T-helper 1 cell treated with Interleukin-12 subunit alpha and Interleukin-12 subunit beta and Interleukin-4 antibody, amounts not matched to agents 30 ng/mL and 1 ng/mL, for 36 hours (primary cell): ENCODE measurements around the gene SNRNP200. TPM values are rescaled to one million over a fixed set of nuclear protein-coding genes. Genes with fewer than 3 reads are reported as not detected.

ENCODE experiments used
- intact Hi-C: fragments of 100-400 bp; cut with micrococcal nuclease; formaldehyde crosslinking; loops from one replicate; pipeline ENCODE4 v1.15.1; 2024
- total RNA-seq: library from RNA; stranded (reverse); gene quantifications from 2 replicates; pipeline ENCODE4 v1.2.3, GENCODE V29; 2022

The SNRNP200 gene
- total RNA-seq: 186 and 187 TPM in 2 replicates

DNA sequence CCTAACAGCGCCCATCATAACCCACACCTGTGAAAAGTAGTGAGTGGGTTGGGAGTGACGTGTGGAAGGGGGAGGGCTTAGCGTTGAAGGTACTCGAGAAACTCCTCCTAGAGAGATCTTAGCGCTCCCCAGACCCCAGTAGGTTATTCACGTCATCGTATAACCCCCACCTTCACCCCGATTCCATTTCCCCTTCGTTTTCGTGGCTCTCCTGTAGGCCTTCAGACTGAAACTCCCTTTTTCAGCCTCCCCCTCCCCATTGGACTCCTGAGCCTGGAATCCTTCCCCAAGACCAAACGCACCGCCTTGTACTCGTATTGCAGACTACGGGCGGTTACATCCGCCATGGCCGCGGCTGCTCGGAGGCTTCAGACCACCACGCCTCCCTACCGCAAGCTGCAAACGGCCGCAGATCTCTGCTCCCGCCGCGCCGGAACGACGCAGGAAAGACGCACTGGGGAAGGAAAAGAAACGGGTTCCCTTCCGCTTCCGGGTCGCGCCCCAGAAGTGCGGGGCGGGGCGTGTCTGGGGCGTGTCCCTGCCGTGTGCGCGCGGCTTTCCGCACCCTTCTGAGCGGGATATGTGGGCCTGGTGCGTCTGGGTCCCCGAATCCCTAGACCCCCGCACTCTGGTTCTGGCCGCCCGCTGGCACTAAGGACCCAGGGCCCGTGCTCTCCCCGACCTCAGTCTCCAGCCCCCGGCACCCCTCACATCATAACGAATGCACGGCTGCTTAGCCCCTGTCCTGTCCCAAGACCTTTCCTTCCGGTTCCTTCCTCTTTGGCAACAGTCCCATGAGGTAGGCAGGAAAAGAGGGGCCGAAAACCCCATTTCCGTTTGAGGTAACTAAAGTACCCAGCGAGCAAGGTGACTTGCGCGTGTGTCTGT, at the start of gene SNRNP200:
SNRNP200 (minus strand) TSS at position 456 of the 888 bp plus-strand sequence; CDS start at position 347, 109 bp downstream.
- intact Hi-C loops: loop anchor here (1.0 to 2.0 kb wide), 15 partner anchors 10 to 435 kb away; partner anchors contain the start of genes CIAO1, DUSP2, ITPRIPL1 and KANSL3

DNA sequence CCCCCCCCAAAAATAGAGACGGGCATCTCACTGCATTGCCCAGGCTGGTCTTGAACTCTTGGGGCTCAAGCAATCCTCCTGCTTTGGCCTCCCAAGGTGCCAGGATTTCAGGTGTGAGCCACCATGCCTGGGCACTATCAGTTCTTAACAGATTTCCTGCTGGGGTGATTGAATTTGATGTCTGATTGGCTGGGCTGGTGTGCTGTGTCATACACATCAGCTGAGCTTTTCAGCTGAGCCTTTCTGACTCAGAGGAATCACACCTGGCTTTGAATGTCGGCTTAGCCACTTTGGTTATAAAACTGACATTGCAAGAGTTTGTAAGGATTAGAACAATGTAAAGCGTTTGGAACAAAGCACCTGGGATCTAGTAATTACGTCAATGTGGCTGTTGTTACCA, 49.1 kb upstream of the SNRNP200 start:
- intact Hi-C loops: no loop called here

DNA sequence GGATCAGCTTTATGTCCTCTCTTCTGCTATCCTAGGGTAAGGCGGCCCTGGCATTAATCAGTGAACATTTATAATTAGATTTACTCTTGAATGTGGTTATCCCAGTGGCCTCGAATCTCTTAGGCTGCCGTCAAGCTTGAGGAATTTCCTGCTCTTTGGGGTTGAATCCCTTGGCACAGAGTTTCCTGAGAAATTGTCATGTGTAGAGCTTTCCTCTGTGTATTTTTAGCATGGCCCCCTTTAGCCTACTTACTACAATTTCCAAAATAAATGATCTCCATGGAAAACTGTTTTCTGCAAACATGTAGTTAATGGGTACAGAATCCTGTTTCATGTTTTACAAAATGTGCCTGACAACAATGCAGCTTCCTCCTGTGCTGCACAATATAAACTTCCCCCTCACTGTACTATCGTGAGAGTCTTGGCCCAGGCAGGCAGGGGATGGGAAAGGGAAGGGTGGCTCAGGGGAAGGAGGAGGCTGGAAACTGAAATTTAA, 48.3 kb upstream of the SNRNP200 start:
- intact Hi-C loops: no loop called here

DNA sequence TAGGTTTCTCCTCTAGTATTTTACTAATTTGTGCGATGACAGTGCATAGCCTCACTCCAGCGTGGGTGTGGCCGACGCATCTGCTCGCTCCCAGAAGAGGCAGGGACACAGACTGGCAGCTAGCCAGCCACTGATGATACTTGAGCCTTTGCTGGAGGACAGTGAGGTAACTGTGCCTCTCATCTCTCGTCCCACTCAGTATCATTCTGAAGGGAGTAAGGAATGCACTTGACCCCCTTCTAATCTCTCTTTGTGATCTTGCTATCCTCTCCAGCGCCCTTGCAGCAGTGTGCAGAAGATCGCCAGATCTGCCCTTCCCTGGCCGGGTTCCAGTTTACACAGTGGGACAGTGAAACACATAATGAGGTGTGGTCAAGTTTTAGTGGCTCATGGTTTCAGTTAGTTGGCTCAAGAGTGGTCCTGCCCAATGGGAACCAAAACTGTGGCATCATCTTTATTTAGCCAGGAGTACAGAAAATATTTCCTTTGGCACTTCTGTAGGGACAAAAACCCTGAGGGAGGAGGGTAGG, 47.8 kb upstream of the SNRNP200 start:
- intact Hi-C loops: no loop called here

DNA sequence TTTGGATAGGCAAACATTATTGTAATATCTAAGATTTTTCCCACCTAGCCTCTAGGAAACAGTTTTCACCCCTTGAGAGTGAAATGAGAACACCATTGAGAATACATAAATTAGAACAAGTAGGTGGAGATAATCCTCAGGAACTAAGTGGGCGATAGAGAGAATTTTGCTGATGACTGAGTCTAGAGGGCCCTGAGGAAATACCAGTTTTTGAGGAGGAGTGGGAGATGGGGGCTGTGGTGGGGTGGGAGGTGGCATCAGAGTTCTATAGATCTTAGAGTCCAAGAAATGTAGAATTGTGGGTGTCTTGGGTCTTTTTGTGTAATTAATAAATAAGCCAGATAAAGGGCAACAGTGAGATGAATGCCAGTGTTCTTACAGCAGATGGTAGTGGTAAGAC, 42.0 kb upstream of the SNRNP200 start:
- intact Hi-C loops: no loop called here

DNA sequence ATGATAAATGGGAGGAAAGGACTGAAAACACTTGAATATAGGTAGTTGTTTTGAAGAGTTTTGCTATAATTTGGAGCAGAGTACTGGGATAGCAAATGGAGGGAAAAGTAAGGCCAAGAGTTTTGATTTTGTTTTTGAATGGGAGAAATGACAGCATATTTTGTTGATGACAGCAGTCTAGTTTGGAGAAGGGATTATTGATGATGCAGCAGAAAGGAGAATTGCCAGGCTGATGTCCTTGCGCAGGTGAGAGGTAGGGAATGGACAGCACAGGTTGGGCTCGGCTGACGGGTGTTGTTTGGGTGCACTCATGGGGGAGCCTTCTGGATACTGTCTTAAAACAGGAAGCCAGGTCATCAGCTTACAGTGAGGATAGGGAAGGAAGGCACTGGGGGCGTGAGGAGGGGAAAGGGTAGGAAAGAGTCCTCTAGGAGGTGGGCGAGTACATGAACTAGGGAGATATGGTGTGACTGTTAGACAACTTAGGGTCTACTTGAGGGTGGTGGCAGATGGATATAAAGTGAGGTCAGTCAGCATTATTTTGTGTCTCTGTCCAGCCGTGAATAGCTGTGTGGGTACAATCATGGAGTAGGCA, 40.6 kb upstream of the SNRNP200 start:
- intact Hi-C loops: loop anchor here (2.0 kb wide), 1 partner anchor 41 kb away; the partner anchor contains the start of gene SNRNP200

DNA sequence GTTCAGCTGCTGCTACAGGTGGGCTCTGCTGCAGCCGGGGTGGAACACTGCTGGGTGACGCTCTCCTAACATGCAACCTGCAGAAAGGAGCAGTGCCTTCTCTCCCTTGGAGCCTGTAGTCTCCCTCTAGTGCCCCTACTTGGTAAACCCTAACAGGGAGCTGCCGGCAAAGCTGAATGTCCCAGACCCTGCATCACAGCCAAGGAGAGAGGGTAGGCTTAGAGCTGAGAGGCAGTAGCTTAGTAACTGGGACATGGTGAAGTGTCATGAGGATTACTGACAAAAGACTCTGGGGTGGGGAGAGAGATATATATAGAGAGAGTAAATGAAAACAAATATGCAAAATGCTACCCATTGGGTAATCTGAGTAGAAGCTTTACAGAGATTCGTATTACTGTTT, 40.1 kb upstream of the SNRNP200 start:
- intact Hi-C loops: loop anchor here (2.0 kb wide), 1 partner anchor 41 kb away; the partner anchor contains the start of gene SNRNP200

DNA sequence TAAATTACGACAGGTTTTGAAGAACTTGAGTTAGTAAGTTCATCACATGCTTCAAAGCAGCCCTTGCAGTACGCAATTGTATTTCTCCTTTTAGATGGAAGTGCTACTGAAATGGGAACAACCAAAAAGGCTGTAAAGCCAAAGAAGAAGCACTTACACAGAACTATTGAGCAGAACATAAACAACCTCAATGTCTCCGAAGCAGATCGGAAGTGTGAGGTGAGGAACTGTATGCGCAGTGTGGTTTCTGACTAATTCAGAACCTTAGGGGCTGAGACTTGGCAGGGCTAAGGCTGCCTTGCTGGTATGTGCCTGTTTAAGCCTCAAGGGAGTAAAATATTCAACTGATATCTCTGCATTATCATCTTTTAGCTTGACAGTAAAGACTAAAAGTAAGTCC, 38.7 kb upstream of the SNRNP200 start:
- intact Hi-C loops: loop anchor here (1.0 to 2.0 kb wide), 2 partner anchors 8 to 39 kb away; partner anchors contain the start of gene SNRNP200

DNA sequence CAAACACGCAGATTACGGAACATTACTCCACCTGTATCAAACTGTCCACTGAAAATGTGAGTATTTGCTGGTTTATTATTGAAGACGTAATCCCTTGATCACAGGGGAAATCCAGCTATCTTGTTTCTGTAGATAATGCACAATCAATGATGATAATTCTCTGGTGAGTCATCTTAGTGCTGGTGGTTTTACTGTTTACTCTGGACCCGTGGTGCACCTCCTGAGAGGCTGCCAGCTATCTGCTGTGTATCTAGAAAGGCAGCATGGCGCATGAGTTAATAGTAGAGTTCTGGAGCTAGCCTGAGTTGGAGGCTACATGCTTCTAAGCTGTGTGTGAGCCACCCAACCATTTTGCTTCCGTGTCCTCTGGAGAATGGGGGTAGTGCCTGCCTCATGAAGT, 36.7 kb upstream of the SNRNP200 start:
- intact Hi-C loops: no loop called here

DNA sequence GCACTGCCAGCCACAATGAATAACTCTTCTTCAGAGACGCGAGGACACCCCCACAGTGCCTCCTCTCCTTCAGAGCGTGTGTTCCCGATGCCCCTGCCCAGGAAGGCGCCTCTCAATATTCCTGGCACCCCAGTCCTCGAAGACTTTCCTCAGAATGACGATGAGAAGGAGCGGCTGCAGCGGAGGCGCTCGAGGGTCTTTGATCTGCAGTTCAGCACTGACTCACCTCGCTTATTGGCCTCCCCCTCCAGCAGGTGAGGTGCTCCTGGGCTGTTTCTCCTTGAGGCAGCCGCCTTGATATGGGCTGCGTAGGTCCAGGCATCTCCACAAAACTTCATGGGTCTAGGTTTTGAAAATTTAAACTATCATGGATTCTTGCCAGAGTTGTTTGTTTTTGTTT, 36.3 kb upstream of the SNRNP200 start:
- intact Hi-C loops: no loop called here

DNA sequence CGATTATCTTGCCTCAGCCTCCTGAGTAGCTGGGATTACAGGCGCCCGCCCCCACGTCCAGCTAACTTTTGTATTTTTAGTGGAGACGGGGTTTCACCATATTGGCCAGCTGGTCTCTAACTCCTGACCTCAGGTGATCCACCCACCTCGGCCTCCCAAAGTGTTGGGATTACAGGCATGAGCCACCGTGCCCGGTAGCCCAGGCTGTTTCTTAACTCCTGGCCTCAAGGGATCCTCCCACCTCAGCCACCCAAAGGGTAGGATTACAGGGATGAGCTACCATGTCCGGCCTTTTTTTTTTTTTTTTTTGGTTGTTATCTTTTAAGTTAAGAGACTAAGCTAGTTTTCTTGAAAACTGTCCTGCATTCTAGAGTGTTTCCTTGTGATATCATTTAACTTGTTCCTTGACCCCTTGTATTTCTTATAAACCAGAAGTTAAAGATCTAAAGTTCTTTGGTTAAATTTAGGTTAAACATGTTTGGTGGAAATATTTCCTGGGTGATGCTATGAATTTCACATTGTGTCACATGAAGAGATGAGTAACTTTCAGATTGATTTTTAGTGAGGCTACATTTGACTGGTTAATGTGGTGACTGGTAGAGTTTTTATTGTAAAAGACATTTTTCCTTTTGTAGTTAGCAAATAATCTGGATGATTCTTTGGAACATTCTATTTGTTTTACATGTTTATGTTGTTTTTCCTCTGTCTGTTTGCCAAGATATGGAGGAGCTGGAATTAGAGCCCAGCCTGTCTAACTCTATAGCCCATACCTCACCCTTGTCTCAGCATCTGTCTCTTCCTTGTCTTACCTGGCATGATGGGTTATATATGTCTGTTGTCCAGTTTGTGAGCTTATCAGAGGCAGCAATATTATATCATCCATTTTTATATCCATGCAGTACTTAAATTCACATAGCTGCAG, 35.4 kb upstream of the SNRNP200 start:
- intact Hi-C loops: no loop called here

DNA sequence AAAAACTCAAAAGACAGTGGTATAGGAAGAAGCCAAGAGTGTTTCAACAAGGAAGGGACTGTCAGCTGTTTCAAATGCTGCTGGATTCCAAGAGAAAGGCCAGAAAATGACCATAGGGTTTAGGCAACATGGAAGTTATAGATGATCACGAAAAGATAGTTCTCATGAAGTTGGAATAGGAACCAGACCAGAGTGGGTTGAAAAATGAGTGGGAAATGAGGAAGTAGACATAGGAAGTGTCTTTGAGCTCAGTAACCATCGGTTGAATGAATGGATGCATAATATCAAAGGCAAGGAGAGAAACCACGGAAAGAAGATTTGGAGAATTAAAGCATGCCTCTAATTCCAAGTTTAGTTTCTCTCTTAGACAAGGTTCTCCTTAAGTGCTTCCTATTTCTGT, 31.5 kb upstream of the SNRNP200 start:
- intact Hi-C loops: loop anchor here (1.0 to 5.0 kb wide), 9 partner anchors 7 to 480 kb away; partner anchors contain the start of genes CIAO1, CNNM3, CNNM4 and DUSP2

DNA sequence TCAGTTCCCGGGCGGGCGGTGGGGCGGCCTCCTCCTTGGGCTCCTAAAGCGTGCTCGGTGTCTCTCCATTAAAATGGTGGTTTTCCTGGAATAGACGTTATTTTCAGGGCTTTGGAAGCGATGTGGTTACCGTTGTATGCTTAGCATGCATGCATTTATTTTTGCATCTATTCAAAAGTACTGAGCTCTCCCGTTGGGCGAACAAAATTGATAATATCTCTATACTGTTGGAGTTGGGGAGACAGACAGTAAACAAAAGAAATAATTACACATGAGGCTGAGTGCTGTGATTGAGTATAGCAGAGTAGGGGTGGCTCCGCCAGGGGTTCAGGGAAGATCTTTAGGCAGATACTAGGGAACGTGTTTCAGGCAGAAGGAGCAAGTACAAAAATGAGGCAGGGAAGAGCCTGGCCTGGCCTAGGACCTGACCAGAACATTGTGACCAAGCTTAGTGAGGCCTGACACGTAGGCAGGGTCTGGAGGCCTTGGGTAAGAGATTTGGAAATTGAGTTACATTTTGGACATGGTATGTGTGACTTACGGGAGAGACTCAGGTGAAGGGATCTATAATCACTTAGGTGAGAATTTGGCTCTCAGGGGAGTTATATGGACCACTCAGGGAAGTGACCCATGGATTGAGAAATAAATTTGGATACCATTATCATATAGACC, 30.9 kb upstream of the SNRNP200 start:
- intact Hi-C loops: loop anchor here (1.0 to 5.0 kb wide), 9 partner anchors 8 to 481 kb away; partner anchors contain the start of genes CIAO1, CNNM3, CNNM4 and DUSP2

DNA sequence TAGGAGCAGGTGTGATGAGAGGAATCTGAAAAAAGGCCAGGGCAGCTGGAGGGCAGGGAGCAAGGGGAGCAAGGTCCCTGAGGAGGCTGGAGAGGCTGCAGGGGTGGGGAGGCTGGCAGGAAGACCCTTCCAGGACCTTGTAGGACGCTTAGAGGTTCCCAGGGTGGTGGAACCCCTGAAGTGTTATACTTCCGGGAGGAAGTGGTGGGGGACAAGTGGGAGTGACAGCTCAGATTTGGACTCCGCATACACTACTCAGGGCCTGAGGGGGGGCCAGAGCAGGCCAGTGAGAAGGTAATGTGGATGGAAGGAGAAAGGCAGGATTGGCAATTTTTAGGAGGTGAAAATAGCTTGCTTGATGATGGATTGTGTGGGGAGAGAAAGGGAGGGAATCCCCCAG, 28.4 kb upstream of the SNRNP200 start:
- intact Hi-C loops: no loop called here

DNA sequence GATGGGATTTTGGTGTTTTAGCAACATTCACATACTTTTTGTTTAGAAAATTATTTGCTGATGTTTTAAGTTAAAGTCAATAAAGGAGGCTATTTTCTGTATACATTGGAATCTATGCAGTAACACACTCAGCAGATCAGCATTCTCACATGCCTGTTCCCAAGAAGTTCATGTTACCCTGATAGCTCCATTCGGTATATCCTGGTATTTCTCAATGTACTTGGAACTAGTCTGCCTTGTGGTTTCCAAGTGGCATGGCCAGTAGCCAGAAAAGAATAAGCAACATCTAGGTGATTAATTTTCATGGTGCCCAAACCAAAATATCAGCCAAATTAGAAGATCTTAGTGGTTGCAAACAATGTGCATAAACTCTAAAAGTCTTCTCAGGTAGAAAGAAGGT, 25.1 kb upstream of the SNRNP200 start:
- intact Hi-C loops: no loop called here

DNA sequence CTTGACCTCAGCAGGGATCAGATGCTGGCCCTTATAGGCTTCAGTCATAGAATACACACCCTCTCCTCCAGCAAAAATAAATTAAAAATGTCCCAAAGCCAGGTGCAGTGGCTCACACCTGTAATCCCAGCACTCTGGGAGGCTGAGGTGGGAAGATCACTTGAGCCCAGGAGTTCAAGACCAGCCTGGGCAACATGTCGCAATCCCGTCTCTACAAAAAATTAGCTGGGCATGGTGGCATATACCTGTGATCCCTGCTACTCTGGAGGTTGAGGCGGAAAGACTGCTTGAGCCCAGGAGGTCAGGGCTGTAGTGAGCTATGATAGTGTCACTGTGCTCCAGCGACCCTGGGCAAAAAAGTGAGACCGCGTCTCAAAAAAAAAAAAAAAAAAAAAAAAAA, 24.5 kb upstream of the SNRNP200 start:
- intact Hi-C loops: loop anchor here (10.0 kb wide), 1 partner anchor 635 kb away; no protein-coding TSS in a partner anchor

DNA sequence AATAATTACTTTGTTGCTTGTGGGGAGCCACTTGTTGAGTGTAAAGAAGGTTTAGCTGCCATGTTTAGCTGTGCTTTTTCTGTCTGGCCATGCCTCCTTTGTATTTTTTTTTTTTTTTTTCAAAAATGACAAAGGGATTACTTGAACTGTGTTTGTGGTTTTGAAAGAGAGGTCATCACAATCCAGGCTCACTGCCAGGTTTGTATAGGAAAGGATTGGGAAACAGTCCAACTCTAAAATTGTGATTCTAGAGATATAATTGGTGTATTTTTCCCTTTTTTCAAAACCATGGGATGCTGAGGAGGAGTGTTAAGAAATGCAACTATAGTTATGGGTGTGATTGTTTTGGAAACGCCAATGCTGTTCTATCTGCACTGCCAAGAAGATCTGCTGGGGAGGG, 24.1 kb upstream of the SNRNP200 start:
- intact Hi-C loops: loop anchor here (10.0 kb wide), 1 partner anchor 635 kb away; no protein-coding TSS in a partner anchor

DNA sequence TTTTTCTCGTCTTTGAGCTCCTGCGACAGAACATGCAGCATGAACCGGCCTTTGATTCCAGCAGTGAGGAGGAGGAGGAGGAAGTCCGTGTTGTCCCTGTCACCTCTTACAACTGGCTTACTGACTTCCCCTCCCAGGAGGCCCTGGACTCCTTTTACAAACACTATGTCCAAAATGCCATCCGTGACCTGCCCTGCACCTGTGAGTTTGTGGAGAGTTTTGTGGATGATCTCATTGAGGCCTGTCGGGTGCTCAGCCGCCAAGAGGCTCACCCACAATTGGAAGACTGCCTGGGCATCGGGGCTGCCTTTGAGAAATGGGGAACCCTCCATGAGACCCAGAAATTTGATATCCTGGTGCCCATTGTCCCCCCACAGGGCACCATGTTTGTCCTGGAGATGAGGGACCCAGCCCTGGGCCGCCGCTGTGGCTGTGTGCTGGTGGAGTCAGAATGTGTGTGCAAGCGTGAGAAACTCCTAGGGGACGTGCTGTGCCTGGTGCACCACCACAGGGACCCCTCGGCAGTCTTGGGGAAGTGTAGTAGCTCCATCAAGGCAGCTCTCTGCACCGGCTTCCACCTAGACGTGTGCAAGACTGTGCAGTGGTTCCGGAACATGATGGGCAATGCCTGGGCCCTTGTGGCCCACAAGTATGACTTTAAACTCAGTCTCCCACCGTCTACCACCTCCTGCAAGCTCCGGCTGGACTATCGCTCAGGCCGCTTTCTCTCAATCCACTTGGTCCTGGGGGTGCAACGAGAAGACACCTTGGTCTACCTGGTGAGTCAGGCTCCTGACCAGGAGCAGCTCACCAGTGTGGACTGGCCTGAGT, 21.9 kb upstream of the SNRNP200 start:
- intact Hi-C loops: loop anchor here (1.0 to 10.0 kb wide), 2 partner anchors 8 to 638 kb away; partner anchors contain the start of gene NCAPH

DNA sequence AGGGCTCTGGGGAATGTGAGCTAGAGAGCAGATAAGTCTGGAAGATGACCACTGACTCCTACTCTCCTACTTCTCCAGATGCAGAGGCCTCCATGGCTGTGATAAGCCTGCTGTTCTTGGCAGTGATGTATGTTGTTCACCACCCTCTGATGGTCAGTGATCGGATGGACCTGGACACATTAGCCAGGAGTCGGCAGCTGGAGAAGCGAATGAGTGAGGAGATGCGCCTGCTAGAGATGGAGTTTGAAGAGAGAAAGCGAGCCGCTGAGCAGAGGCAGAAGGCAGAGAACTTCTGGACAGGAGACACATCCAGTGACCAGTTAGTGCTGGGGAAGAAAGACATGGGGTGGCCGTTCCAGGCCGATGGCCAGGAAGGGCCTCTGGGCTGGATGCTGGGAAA, 21.2 kb upstream of the SNRNP200 start:
- intact Hi-C loops: loop anchor here (1.0 to 10.0 kb wide), 2 partner anchors 9 to 638 kb away; partner anchors contain the start of gene NCAPH
